ENCODE measurements around the gene SWI5.

GRCh38 chr9:128259156-128259555 lies 16.9 kb upstream of the SWI5 start:
- TF ChIP-seq POLR2A (IDR thresholded peaks at IDR 0.05) (no peak), CTCF (IDR thresholded peaks at IDR 0.05) (no peak), EP300 (IDR thresholded peaks at IDR 0.05; ENCODE audit: low read depth) (no peak)

Data from transverse colon (tissue), 3 donors.